Astrocyte (in vitro differentiated cells and primary cell): ENCODE results near the gene TMEM231. TPM values are rescaled to one million over a fixed set of nuclear protein-coding genes. Genes with fewer than 3 reads are reported as not detected.
"Not testable (repeated sequence)": the region's sequence is repeated elsewhere in the genome, so short reads cannot be mapped to it uniquely, and the experiment has no call there.

Source experiments
- DNase-seq: peaks from one replicate; pipeline ENCODE4 v3.0.0-alpha.2; 2010; ENCODE audit warnings: low read depth
- FAIRE-seq: peaks from 2 replicates; lab custom pipeline; 2011; peaks lifted over from hg19 to GRCh38; lab: Jason Lieb, UNC
- H2AFZ ChIP-seq: 2 replicates; pipeline ENCODE4 v1.6.0; 2012; ENCODE audit warnings: low read depth, low read length, inconsistent platforms
- H3K27ac ChIP-seq: 2 replicates; pipeline ENCODE4 v1.5.1; 2011; ENCODE audit warnings: low read depth, low read length, inconsistent platforms
- H3K27me3 ChIP-seq: 2 replicates; pipeline ENCODE4 v1.6.0; 2011; ENCODE audit warnings: low read length, inconsistent platforms; ENCODE audit not compliant: insufficient read depth
- H3K36me3 ChIP-seq: 2 replicates; pipeline ENCODE4 v1.5.1; 2011; ENCODE audit warnings: low read length, inconsistent platforms; ENCODE audit not compliant: insufficient read depth
- H3K4me1 ChIP-seq: 2 replicates; pipeline ENCODE4 v1.5.1; 2011; ENCODE audit warnings: low read length, inconsistent platforms; ENCODE audit not compliant: insufficient read depth
- H3K4me2 ChIP-seq: 2 replicates; pipeline ENCODE4 v1.6.0; 2012; ENCODE audit warnings: low read length, inconsistent platforms
- H3K4me3 ChIP-seq: 2 replicates; pipeline ENCODE4 v1.5.1; 2011; ENCODE audit warnings: low read depth, mild to moderate bottlenecking, low read length, inconsistent platforms; ENCODE audit not compliant: insufficient read depth
- H3K79me2 ChIP-seq: 2 replicates; pipeline ENCODE4 v1.6.0; 2012; ENCODE audit warnings: mild to moderate bottlenecking, low read length, inconsistent platforms; ENCODE audit not compliant: insufficient read depth
- H3K9ac ChIP-seq: 2 replicates; pipeline ENCODE4 v1.6.0; 2012; ENCODE audit warnings: mild to moderate bottlenecking, low read length, inconsistent platforms
- H3K9me3 ChIP-seq: 2 replicates; pipeline ENCODE4 v1.5.1; 2012; ENCODE audit warnings: low read depth, mild to moderate bottlenecking, low read length, inconsistent platforms; ENCODE audit not compliant: insufficient read depth
- H4K20me1 ChIP-seq: 2 replicates; pipeline ENCODE4 v1.6.0; 2012; ENCODE audit warnings: low read length, inconsistent platforms; ENCODE audit not compliant: insufficient read depth
- H3K27ac Mint-ChIP-seq: one replicate; pipeline ENCODE4 v1.8.0; 2021; ENCODE audit warnings: mild to moderate bottlenecking, mixed read lengths; ENCODE audit not compliant: unreplicated experiment
- H3K27me3 Mint-ChIP-seq: one replicate; pipeline ENCODE4 v1.8.0; 2021; ENCODE audit warnings: low read depth, mixed read lengths; ENCODE audit not compliant: unreplicated experiment
- H3K36me3 Mint-ChIP-seq: one replicate; pipeline ENCODE4 v1.8.0; 2021; ENCODE audit warnings: low read depth, mixed read lengths; ENCODE audit not compliant: unreplicated experiment
- H3K4me1 Mint-ChIP-seq: one replicate; pipeline ENCODE4 v1.8.0; 2021; ENCODE audit warnings: low read depth, mixed read lengths; ENCODE audit not compliant: unreplicated experiment
- H3K4me3 Mint-ChIP-seq: one replicate; pipeline ENCODE4 v1.8.0; 2021; ENCODE audit warnings: mild to moderate bottlenecking, moderate library complexity, mixed read lengths; ENCODE audit not compliant: unreplicated experiment
- H3K9me3 Mint-ChIP-seq: one replicate; pipeline ENCODE4 v1.8.0; 2021; ENCODE audit warnings: mild to moderate bottlenecking, mixed read lengths; ENCODE audit not compliant: unreplicated experiment
- CTCF ChIP-seq: IDR thresholded peaks from 2 replicates; pipeline ENCODE4 v1.5.1; 2011; ENCODE audit warnings: low read depth, mild to moderate bottlenecking, inconsistent platforms, low read length, moderate library complexity; ENCODE audit not compliant: insufficient read depth
- EZH2 ChIP-seq: IDR thresholded peaks from 2 replicates; pipeline ENCODE4 v1.6.1; 2012; ENCODE audit warnings: mild to moderate bottlenecking, low read length, inconsistent platforms; ENCODE audit not compliant: insufficient read depth
- total RNA-seq: library from RNA; stranded (reverse); gene quantifications from 2 replicates; pipeline ENCODE4 v1.2.1, GENCODE V29; 2021

The TMEM231 gene
- total RNA-seq, 1 donor from 2014 or later = 10.5 TPM

DNA sequence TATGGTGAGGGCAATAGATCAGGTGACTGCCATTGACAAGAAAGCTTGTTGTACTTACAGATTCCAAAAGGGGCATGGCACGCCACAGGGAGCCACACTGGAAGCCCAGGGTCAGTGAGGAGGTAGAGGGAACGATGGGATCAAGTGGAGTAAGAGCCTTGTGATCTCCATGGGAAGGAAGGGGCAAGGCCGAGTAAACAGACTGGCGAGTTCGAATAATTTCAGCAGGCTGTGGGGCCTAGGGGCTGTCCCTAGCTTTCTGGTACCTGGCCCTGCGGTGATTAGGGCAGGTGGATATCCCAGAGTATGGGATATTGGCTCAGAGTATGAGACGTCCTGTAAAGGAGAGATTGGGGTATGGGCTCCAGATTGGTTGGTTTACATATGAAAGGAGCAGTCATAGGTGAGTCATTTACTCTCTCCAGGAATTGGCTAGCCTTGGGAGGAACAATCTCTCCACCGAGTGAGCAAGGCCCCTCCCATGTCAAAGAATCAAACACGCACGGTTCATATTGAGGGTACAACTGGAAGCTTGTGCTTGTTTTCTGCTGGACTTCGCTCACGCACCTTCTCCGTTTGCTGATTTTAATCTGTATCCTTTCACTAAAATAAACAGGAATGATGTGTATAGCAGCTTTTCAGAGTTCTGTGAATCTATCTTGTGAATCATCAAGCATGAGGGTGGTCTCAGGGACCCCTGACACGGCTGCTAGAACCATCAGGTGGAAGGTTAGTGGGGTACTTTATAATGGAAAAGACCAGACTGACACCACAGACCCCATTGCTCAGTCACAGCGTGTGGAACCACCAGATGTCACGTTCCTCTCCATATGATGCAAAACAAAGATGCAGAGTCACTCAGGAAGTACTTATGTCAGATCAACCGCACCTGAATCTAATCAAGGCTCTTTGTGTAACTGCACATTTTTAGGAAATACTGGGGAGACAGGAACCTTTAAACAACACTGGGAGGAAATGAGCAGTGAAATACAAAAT is 38.1 kb upstream of the TMEM231 start:
- Mint-ChIP-seq H3K4me3 (no peak overlapping the region), H3K27ac (peak overlapping the region; percentile 89), H3K27me3 (no peaks in the 10 kb centered on the region), H3K36me3 (peaks cover 12% of the 10 kb centered on the region), H3K9me3 (no peaks in the 10 kb centered on the region), H3K4me1 (peaks cover 26% of the 10 kb centered on the region)
- H2AFZ ChIP-seq = peak overlapping the region; percentile 23
- H3K4me3 ChIP-seq = peak overlapping the region; percentile 18
- H3K79me2 ChIP-seq = no peaks in the 10 kb centered on the region
- H3K36me3 ChIP-seq = no peaks in the 10 kb centered on the region
- H3K4me1 ChIP-seq = peaks cover 29% of the 10 kb centered on the region
- peaks cover 3% of the 10 kb centered on the region for H4K20me1 ChIP-seq
- H3K9ac ChIP-seq = peak overlapping the region; percentile 75
- H3K27me3 ChIP-seq = no peaks in the 10 kb centered on the region
- H3K4me2 ChIP-seq = peak overlapping the region; percentile 82
- H3K9me3 ChIP-seq = no peaks in the 10 kb centered on the region
- H3K27ac ChIP-seq = peak overlapping the region; percentile 85
- TF ChIP-seq CTCF = no peak
- no peak for TF ChIP-seq EZH2
- peak; percentile 88 for DNase-seq
- FAIRE-seq = peak; percentile 23

- H3K4me3 Mint-ChIP-seq = no peak overlapping the region
- Histone ChIP-seq H3K79me2 (no peaks in the 10 kb centered on the region), H3K9me3 (no peaks in the 10 kb centered on the region), H3K36me3 (no peaks in the 10 kb centered on the region), H3K9ac (no peak overlapping the region), H3K27ac (peak overlapping the region; percentile 85), H3K4me2 (no peak overlapping the region), H3K4me1 (peaks cover 29% of the 10 kb centered on the region), H3K4me3 (no peak overlapping the region), H3K27me3 (no peaks in the 10 kb centered on the region), H2AFZ (no peak overlapping the region), H4K20me1 (peaks cover 3% of the 10 kb centered on the region)
- peak overlapping the region; percentile 31 for H3K27ac Mint-ChIP-seq
- H3K9me3 Mint-ChIP-seq = no peaks in the 10 kb centered on the region
- peaks cover 26% of the 10 kb centered on the region for H3K4me1 Mint-ChIP-seq
- H3K36me3 Mint-ChIP-seq = peaks cover 17% of the 10 kb centered on the region
- TF ChIP-seq CTCF (no peak), EZH2 (no peak)
- FAIRE-seq = no peak
- no peaks in the 10 kb centered on the region for H3K27me3 Mint-ChIP-seq
- no peak for DNase-seq
Observed at GRCh38 chr16:75593308-75593707, 37.3 kb upstream of the TMEM231 start.

GRCh38 chr16:75591927-75592326 is 35.9 kb upstream of the TMEM231 start:
- H3K4me3 ChIP-seq, H3K27me3 ChIP-seq, H2AFZ ChIP-seq, H3K4me3 Mint-ChIP-seq, FAIRE-seq, H3K27ac Mint-ChIP-seq, H3K9me3 Mint-ChIP-seq, H3K79me2 ChIP-seq, H4K20me1 ChIP-seq, H3K36me3 ChIP-seq, H3K9ac ChIP-seq, H3K27me3 Mint-ChIP-seq, H3K9me3 ChIP-seq: not testable (repeated sequence)
- Mint-ChIP-seq H3K4me1 (peaks cover 26% of the 10 kb centered on the region), H3K36me3 (peaks cover 10% of the 10 kb centered on the region)
- peak; percentile 55 for DNase-seq
- H3K4me1 ChIP-seq = peaks cover 29% of the 10 kb centered on the region
- peak overlapping the region; percentile 12 for H3K27ac ChIP-seq
- H3K4me2 ChIP-seq = peak overlapping the region; percentile 21
